CD14-positive monocyte (primary cell): Measurements from ENCODE around the gene JUP. TPM values are rescaled to one million over a fixed set of nuclear protein-coding genes. Genes with fewer than 3 reads are reported as not detected.

ENCODE experiments used
- DNase-seq, 3 donors: peaks; one replicate each; pipeline ENCODE4 v3.0.0-alpha.2; 2011 to 2022
- H2AFZ ChIP-seq: 2 replicates; pipeline ENCODE4 v1.6.0; 2012; ENCODE audit warnings: mild to moderate bottlenecking, low read depth, low read length, inconsistent platforms; ENCODE audit not compliant: insufficient read depth, poor library complexity, severe bottlenecking
- H3K27ac ChIP-seq, 2 donors: 1 replicate in 1 of 2; 2 replicates in 1 of 2; pipeline ENCODE4 v1.5.1; 2012 to 2013; ENCODE audit warnings: low read length in 2 of 2, control low read depth in 1 of 2, inconsistent platforms in 1 of 2, low read depth in 1 of 2, mild to moderate bottlenecking in 1 of 2
- H3K27me3 ChIP-seq, 2 donors: one replicate each; pipeline versions ENCODE4 v1.6.0 to v1.6.1; 2011 to 2013; ENCODE audit warnings: low read length in 2 of 2; ENCODE audit not compliant: control insufficient read depth in 2 of 2, insufficient read depth in 2 of 2
- H3K36me3 ChIP-seq, 2 donors: replicated peaks in 1 of 2; 1 replicate in 1 of 2; 2 replicates in 1 of 2; pipeline versions ENCODE4 v1.5.1 to v1.6.1; 2012 to 2013; ENCODE audit warnings: low read length in 2 of 2, control low read depth in 1 of 2, inconsistent platforms in 1 of 2, mild to moderate bottlenecking in 1 of 2; ENCODE audit not compliant: insufficient read depth in 2 of 2, control insufficient read depth in 1 of 2
- H3K4me1 ChIP-seq, 2 donors: 1 replicate in 1 of 2; 2 replicates in 1 of 2; pipeline versions ENCODE4 v1.5.1 to v1.6.1; 2012 to 2013; ENCODE audit warnings: low read length in 2 of 2, control low read depth in 1 of 2, inconsistent platforms in 1 of 2, mild to moderate bottlenecking in 1 of 2, moderate library complexity in 1 of 2; ENCODE audit not compliant: insufficient read depth in 2 of 2, control insufficient read depth in 1 of 2
- H3K4me2 ChIP-seq: replicated peaks from 2 replicates; pipeline ENCODE3; 2012; ENCODE audit warnings: low read length, moderate library complexity, mild to moderate bottlenecking; ENCODE audit not compliant: poor library complexity, severe bottlenecking; ENCODE audit errors: extremely low read depth
- H3K4me3 ChIP-seq, 3 experiments: fragments of 200-600 bp in 1 of 3; sonication (generic) in 1 of 3; replicated peaks in 1 of 3; 1 replicate in 2 of 3; 2 replicates in 1 of 3; pipeline ENCODE4 v1.5.1; 2011 to 2013; ENCODE audit warnings: low read length in 3 of 3, mild to moderate bottlenecking in 3 of 3, control low read depth in 2 of 3, low read depth in 2 of 3, inconsistent platforms in 1 of 3, moderate library complexity in 1 of 3
- H3K79me2 ChIP-seq: 2 replicates; pipeline ENCODE4 v1.6.0; 2012; ENCODE audit warnings: mild to moderate bottlenecking, control low read depth, inconsistent platforms, low read length, moderate library complexity; ENCODE audit not compliant: insufficient read depth
- H3K9ac ChIP-seq: 2 replicates; pipeline ENCODE4 v1.6.0; 2017; ENCODE audit warnings: low read length, mild to moderate bottlenecking; ENCODE audit not compliant: insufficient read depth, poor library complexity, severe bottlenecking
- H3K9me3 ChIP-seq, 2 donors: replicated peaks in 1 of 2; 1 replicate in 1 of 2; 2 replicates in 1 of 2; pipeline versions ENCODE4 v1.5.1 to v1.6.1; 2012 to 2013; ENCODE audit warnings: low read length in 2 of 2, control low read depth in 1 of 2; ENCODE audit not compliant: control insufficient read depth in 1 of 2, insufficient read depth in 1 of 2
- H4K20me1 ChIP-seq: 2 replicates; pipeline ENCODE4 v1.6.0; 2012; ENCODE audit warnings: mild to moderate bottlenecking, low read length, control low read depth, moderate library complexity; ENCODE audit not compliant: insufficient read depth
- H3K27ac Mint-ChIP-seq, 7 donors: one replicate each; pipeline ENCODE4 v1.8.0; 2020; ENCODE audit warnings: mild to moderate bottlenecking in 7 of 7, mixed read lengths in 7 of 7, moderate library complexity in 6 of 7, inconsistent platforms in 2 of 7
- H3K27me3 Mint-ChIP-seq, 3 donors: one replicate each; pipeline ENCODE4 v1.8.0; 2021 to 2022; ENCODE audit warnings: low read depth in 3 of 3, mild to moderate bottlenecking in 3 of 3, mixed read lengths in 3 of 3, moderate library complexity in 3 of 3, inconsistent platforms in 1 of 3
- H3K36me3 Mint-ChIP-seq, 2 donors: one replicate each; pipeline ENCODE4 v1.8.0; 2020; ENCODE audit warnings: mixed read lengths in 2 of 2, inconsistent platforms in 1 of 2, mild to moderate bottlenecking in 1 of 2
- H3K4me1 Mint-ChIP-seq: one replicate; pipeline ENCODE4 v1.8.0; 2020; ENCODE audit warnings: mild to moderate bottlenecking, mixed read lengths
- H3K4me3 Mint-ChIP-seq, 2 donors: one replicate each; pipeline ENCODE4 v1.8.0; 2020; ENCODE audit warnings: mild to moderate bottlenecking in 2 of 2, mixed read lengths in 2 of 2, moderate library complexity in 1 of 2
- H3K9me3 Mint-ChIP-seq, 7 donors: one replicate each; pipeline ENCODE4 v1.8.0; 2020 to 2022; ENCODE audit warnings: mixed read lengths in 7 of 7, mild to moderate bottlenecking in 6 of 7, moderate library complexity in 6 of 7, inconsistent platforms in 2 of 7
- CTCF ChIP-seq: fragments of 200-600 bp; IDR thresholded peaks from one replicate; pipeline ENCODE4 v1.8.0; 2022; ENCODE audit warnings: antibody characterized with exemption, mild to moderate bottlenecking
- WGBS: methylation state at CpG from one replicate; pipeline ENCODE4 v1.1.5; 2013; ENCODE audit warnings: missing lambda C conversion rate; ENCODE audit not compliant: insufficient coverage; 5-methylcytosine and 5-hydroxymethylcytosine counted together
- intact Hi-C, 2 donors: fragments of 100-400 bp; cut with micrococcal nuclease; formaldehyde crosslinking; loops; one replicate each; pipeline versions ENCODE4 v1.15.0 to v1.15.1; 2023
- polyA plus RNA-seq, 3 donors: library from polyadenylated mRNA; depleted of rRNA in 1 of 3; unstranded in 2 of 3; stranded (reverse) in 1 of 3; fragments of 300-500 nt in 2 of 3; fragments of >200 nt in 1 of 3; fragmentation: Illumina TruSeq in 2 of 3; gene quantifications; 1 replicate in 2 of 3; 2 replicates in 1 of 3; pipeline ENCODE4 v1.2.3, GENCODE V29; 2012 to 2021

Gene JUP
- polyA plus RNA-seq, 3 donors = 14.0 to 22.1 (median 15.4) TPM

DNA sequence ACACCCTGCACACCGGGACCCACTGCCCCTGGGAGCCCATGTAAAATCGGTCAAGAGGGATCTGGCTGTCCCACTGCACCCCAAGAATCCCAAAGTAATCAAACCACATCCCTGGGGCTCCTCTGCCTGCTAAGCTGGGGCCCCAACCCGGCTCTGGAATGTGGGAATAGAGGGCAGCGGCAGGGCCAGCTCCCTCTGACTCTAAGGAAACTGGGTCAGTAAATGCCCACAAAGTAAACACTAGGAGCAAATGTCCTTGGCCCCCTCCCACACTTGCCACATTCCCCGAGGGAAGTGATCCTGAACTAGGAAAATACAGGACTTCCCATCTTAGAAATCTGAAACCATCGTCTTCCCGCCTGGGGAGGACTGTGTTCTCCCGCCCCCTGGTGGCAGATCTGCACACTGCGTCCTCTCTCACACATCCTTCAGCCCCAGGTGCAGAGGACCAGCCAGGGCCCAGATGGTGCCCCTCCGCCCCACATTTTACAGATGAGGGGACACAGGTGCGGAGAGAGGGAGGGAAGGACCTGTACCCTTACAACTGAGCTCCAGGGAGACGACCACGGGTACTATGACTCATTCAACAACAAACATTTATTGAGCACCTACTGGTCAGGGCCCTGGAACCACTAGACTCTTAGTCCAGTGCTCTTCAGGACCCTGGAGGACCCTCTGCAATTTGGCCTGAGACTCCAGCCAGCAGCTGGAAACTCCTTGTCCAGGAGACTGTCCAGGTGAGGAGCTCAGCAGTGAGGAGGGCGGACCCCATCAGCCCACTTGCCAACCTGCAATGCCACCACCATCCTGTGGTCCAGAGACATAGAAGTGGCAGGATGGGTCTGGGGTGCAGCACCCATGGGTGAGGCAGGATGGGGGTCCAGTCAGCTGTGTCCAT is 15.1 kb upstream of the JUP start:
- no peak overlapping the region for H3K4me3 ChIP-seq
- H3K9ac ChIP-seq = no peak overlapping the region
- Mint-ChIP-seq H3K27me3 (peaks cover 2 to 10% (median 7%) of the 10 kb centered on the region in 3 donors), H3K4me1 (peaks cover 11% of the 10 kb centered on the region), H3K4me3 (no peak overlapping the region), H3K27ac (no peak overlapping the region), H3K9me3 (peaks cover 0 to 2% (median 0%) of the 10 kb centered on the region in 7 donors), H3K36me3 (no peaks in the 10 kb centered on the region)
- intact Hi-C loops = loop anchor here (1.0 to 2.0 kb wide), 2 partner anchors 63 kb away; no protein-coding TSS in a partner anchor
- no peaks in the 10 kb centered on the region for H3K9me3 ChIP-seq
- H2AFZ ChIP-seq = no peak overlapping the region
- no peaks in the 10 kb centered on the region for H3K79me2 ChIP-seq
- H3K4me1 ChIP-seq = peaks cover 5 to 8% of the 10 kb centered on the region in 2 donors
- no peak overlapping the region for H3K4me2 ChIP-seq
- no peaks in the 10 kb centered on the region for H4K20me1 ChIP-seq
- H3K36me3 ChIP-seq = no peaks in the 10 kb centered on the region
- H3K27me3 ChIP-seq = no peaks in the 10 kb centered on the region
- TF ChIP-seq CTCF = peak; percentile 97
- WGBS = 0% methylated on average over 2 of the region's 14 CpGs
- DNase-seq = peak; percentile 50 to 69 (median 56)
- H3K27ac ChIP-seq = no peak overlapping the region

- Mint-ChIP-seq H3K9me3 (peaks cover 0 to 2% (median 0%) of the 10 kb centered on the region in 7 donors), H3K36me3 (no peaks in the 10 kb centered on the region), H3K4me1 (peaks cover 20% of the 10 kb centered on the region), H3K4me3 (no peak overlapping the region), H3K27ac (no peak overlapping the region), H3K27me3 (peaks cover 2 to 7% (median 7%) of the 10 kb centered on the region in 3 donors)
- no peak overlapping the region for H2AFZ ChIP-seq
- TF ChIP-seq CTCF = no peak
- 90% methylated on average over 11 of the region's 18 CpGs for WGBS
- H3K27ac ChIP-seq = no peak overlapping the region
- no peak overlapping the region for H3K4me2 ChIP-seq
- no peaks in the 10 kb centered on the region for H3K27me3 ChIP-seq
- no peak overlapping the region for H3K4me3 ChIP-seq
- no peak for DNase-seq
- H3K9ac ChIP-seq = no peak overlapping the region
- H3K4me1 ChIP-seq = peaks cover 12 to 15% of the 10 kb centered on the region in 2 donors
- intact Hi-C loops = loop anchor here (1.0 to 2.0 kb wide), 2 partner anchors 62 kb away; no protein-coding TSS in a partner anchor
- no peaks in the 10 kb centered on the region for H3K79me2 ChIP-seq
- H3K9me3 ChIP-seq = no peaks in the 10 kb centered on the region
- no peaks in the 10 kb centered on the region for H4K20me1 ChIP-seq
- no peaks in the 10 kb centered on the region for H3K36me3 ChIP-seq
These were observed 14.3 kb upstream of the JUP start for GRCh38 chr17:41800601-41801373.
